HepG2 (cell line): ENCODE results near the gene MTHFD1L. TPM values are rescaled to one million over a fixed set of nuclear protein-coding genes. Genes with fewer than 3 reads are reported as not detected.

ENCODE experiments used
- CHCHD3 ChIP-seq: sonication (generic); formaldehyde crosslinking; IDR thresholded peaks from 2 replicates; pipeline ENCODE4 v1.8.0; 2022; ENCODE audit warnings: mild to moderate bottlenecking, missing genetic modification reagents, moderate library complexity
- GMEB2 ChIP-seq: IDR thresholded peaks from 2 replicates; pipeline ENCODE4 v1.6.1; 2016; ENCODE audit warnings: missing biosample characterization, missing genetic modification reagents, low read depth
- HDAC1 ChIP-seq: sonication (generic); formaldehyde crosslinking; IDR thresholded peaks from 2 replicates; pipeline ENCODE4 v1.5.1; 2020; ENCODE audit warnings: mild to moderate bottlenecking, missing genetic modification reagents
- IRF2 ChIP-seq: IDR thresholded peaks from 2 replicates; pipeline ENCODE4 v1.6.1; 2018; ENCODE audit warnings: missing genetic modification reagents, missing compliant biosample characterization
- MAZ ChIP-seq, 2 experiments: sonication (generic) in 1 of 2; formaldehyde crosslinking in 1 of 2; IDR thresholded peaks; 2 replicates each; pipeline versions ENCODE4 v1.5.0 to v1.6.1; 2012 to 2020; ENCODE audit warnings: low read depth in 2 of 2, mild to moderate bottlenecking in 2 of 2, borderline replicate concordance in 1 of 2, improper control_type of control experiment in 1 of 2, low read length in 1 of 2, missing genetic modification reagents in 1 of 2, moderate library complexity in 1 of 2
- NAIF1 ChIP-seq: sonication (generic); formaldehyde crosslinking; IDR thresholded peaks from 2 replicates; pipeline ENCODE4 v1.5.0; 2020; ENCODE audit warnings: mild to moderate bottlenecking, missing genetic modification reagents, borderline replicate concordance
- NFYC ChIP-seq: IDR thresholded peaks from 2 replicates; pipeline ENCODE4 v1.6.1; 2016; ENCODE audit warnings: missing genetic modification reagents, missing compliant biosample characterization
- NR2F6 ChIP-seq, 2 experiments: IDR thresholded peaks; 2 replicates each; pipeline ENCODE4 v1.6.1; 2016; ENCODE audit warnings: antibody characterized with exemption in 1 of 2, mild to moderate bottlenecking in 1 of 2
- PHF8 ChIP-seq: sonication (generic); formaldehyde crosslinking; IDR thresholded peaks from 2 replicates; pipeline ENCODE4 v1.5.0; 2020; ENCODE audit warnings: missing genetic modification reagents
- SP5 ChIP-seq: IDR thresholded peaks from 2 replicates; pipeline ENCODE4 v1.6.1; 2016; ENCODE audit warnings: low read depth, borderline replicate concordance
- ZC3H13 ChIP-seq: sonication (generic); formaldehyde crosslinking; IDR thresholded peaks from 2 replicates; pipeline ENCODE4 v1.8.1; 2023; ENCODE audit warnings: mild to moderate bottlenecking, missing genetic modification reagents, moderate library complexity
- ZNF460 ChIP-seq: sonication (generic); formaldehyde crosslinking; IDR thresholded peaks from 2 replicates; pipeline ENCODE4 v1.5.1; 2020; ENCODE audit warnings: missing genetic modification reagents, mild to moderate bottlenecking, borderline replicate concordance
- ZNF569 ChIP-seq: sonication (generic); formaldehyde crosslinking; IDR thresholded peaks from 2 replicates; pipeline ENCODE4 v1.5.0; 2020; ENCODE audit warnings: mild to moderate bottlenecking, missing genetic modification reagents, moderate library complexity, borderline replicate concordance
- ZNF570 ChIP-seq: sonication (generic); formaldehyde crosslinking; IDR thresholded peaks from 2 replicates; pipeline ENCODE4 v1.4.0; 2020; ENCODE audit warnings: mild to moderate bottlenecking, missing genetic modification reagents, borderline replicate concordance
- ZNF775 ChIP-seq: sonication (generic); formaldehyde crosslinking; IDR thresholded peaks from 2 replicates; pipeline ENCODE4 v1.4.0; 2020; ENCODE audit warnings: missing genetic modification reagents, mild to moderate bottlenecking, moderate library complexity, borderline replicate concordance
- ZNF784 ChIP-seq: sonication (generic); formaldehyde crosslinking; IDR thresholded peaks from 2 replicates; pipeline ENCODE4 v1.5.1; 2020; ENCODE audit warnings: missing genetic modification reagents, mild to moderate bottlenecking, borderline replicate concordance
- ZSCAN31 ChIP-seq: sonication (generic); formaldehyde crosslinking; IDR thresholded peaks from 2 replicates; pipeline ENCODE4 v1.5.0; 2020; ENCODE audit warnings: low read depth, mild to moderate bottlenecking, missing genetic modification reagents
- ZSCAN5A ChIP-seq: sonication (generic); formaldehyde crosslinking; IDR thresholded peaks from 2 replicates; pipeline ENCODE4 v1.8.0; 2022; ENCODE audit warnings: mild to moderate bottlenecking, missing genetic modification reagents, borderline replicate concordance
- polyA plus RNA-seq, 8 experiments: library from polyadenylated mRNA; depleted of rRNA in 3 of 8; stranded (reverse) in 7 of 8; unstranded in 1 of 8; fragments of >200 nt; fragmentation: Illumina TruSeq in 4 of 8; extraction: Trizol in 4 of 8; gene quantifications; 2 replicates each; pipeline versions ENCODE4 v1.2.1 to v1.2.3, GENCODE V29; 2011 to 2016; ENCODE audit warnings: low read depth in 4 of 8, missing spikeins in 1 of 8, mixed read lengths in 1 of 8; ENCODE audit not compliant: insufficient read depth in 1 of 8
- total RNA-seq, 5 experiments: library from RNA; depleted of rRNA; stranded (reverse); fragments of >200 nt; fragmentation: Illumina TruSeq; extraction: Trizol; gene quantifications; 2 replicates each; pipeline ENCODE4 v1.2.3, GENCODE V29; 2016; ENCODE audit warnings: low read depth in 1 of 5
- TF ChIP-seq, protein P1 (sequence below): sonication (generic); formaldehyde crosslinking; IDR thresholded peaks from 2 replicates; pipeline ENCODE4 v1.8.0; 2022; ENCODE audit warnings: mild to moderate bottlenecking, missing genetic modification reagents; ENCODE audit not compliant: insufficient replicate concordance
- TF ChIP-seq, protein P2 (sequence below): sonication (generic); formaldehyde crosslinking; IDR thresholded peaks from 2 replicates; pipeline ENCODE4 v1.5.1; 2020; ENCODE audit warnings: mild to moderate bottlenecking, missing genetic modification reagents, borderline replicate concordance

The MTHFD1L gene
- total and polyA plus RNA-seq, 2 of the 13 experiments (the other 11 are each of a cell fraction or from before 2014, with no cell fraction given): 24.0 to 39.6 TPM

DNA sequence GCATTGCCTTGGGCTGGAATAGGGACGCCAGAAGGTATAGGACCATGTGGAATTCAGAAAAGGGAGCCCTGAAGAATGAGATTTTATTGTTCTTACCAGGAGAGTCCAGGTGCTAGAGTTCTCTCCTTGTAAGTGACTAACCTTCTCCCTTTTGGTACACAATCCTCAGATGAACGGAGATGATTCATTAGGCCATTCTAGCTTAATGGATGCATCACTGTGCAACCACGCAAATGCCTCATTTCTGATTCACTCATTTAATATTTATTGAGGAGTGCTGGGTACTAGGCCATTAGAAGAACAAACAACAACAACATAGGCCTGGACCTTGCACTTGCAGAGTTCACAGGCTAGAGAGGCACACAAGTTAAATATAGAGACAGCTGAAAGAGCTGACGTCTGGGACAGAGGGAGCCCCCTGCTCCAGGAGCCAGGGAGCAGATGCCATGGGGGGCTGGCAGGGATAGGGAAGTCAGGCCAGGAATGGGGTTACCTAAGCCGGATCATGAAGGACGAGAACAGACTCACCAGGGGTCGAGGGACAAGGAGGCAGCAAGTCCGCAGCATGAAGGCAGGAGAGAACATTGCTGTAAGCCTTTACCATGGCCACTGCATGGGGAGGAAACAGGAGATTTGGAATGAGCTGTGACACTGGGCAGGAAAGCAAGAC lies 194.7 kb downstream of the MTHFD1L start (continued):
- TF ChIP-seq IRF2 (CRISPR knock-in tag) (0 out of 2 replicates have a peak, but pooled peaks have one; percentile 55), GMEB2 (CRISPR knock-in tag) (no peak), ZNF460 (CRISPR knock-in tag) (no peak), PHF8 (no peak), HDAC1 (CRISPR knock-in tag) (peak; percentile 38; the same call in 1 of the 2 replicates), CHCHD3 (CRISPR knock-in tag) (no peak), ZSCAN5A (no peak), ZC3H13 (CRISPR knock-in tag) (no peak), ZNF569 (CRISPR knock-in tag) (no peak), NFYC (no peak), MAZ (IDR thresholded peaks at IDR 0.05; ENCODE audit: borderline replicate concordance, low read depth, low read length) (no peak; the same call in 1 of the 2 replicates), MAZ (CRISPR knock-in tag; IDR thresholded peaks at IDR 0.05; ENCODE audit: low read depth) (no peak), NR2F6 (IDR thresholded peaks at IDR 0.05) (0 out of 2 replicates have a peak, but pooled peaks have one; percentile 44), NR2F6 (CRISPR knock-in tag; IDR thresholded peaks at IDR 0.05) (peak; percentile 53), SP5 (no peak), ZNF775 (no peak), NAIF1 (no peak), ZNF784 (CRISPR knock-in tag) (no peak), ZSCAN31 (CRISPR knock-in tag) (no peak), ZNF570 (CRISPR knock-in tag) (no peak)
- TF ChIP-seq, protein P1, sequence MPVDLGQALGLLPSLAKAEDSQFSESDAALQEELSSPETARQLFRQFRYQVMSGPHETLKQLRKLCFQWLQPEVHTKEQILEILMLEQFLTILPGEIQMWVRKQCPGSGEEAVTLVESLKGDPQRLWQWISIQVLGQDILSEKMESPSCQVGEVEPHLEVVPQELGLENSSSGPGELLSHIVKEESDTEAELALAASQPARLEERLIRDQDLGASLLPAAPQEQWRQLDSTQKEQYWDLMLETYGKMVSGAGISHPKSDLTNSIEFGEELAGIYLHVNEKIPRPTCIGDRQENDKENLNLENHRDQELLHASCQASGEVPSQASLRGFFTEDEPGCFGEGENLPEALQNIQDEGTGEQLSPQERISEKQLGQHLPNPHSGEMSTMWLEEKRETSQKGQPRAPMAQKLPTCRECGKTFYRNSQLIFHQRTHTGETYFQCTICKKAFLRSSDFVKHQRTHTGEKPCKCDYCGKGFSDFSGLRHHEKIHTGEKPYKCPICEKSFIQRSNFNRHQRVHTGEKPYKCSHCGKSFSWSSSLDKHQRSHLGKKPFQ (CRISPR knock-in tag): no peak
- TF ChIP-seq, protein P2, sequence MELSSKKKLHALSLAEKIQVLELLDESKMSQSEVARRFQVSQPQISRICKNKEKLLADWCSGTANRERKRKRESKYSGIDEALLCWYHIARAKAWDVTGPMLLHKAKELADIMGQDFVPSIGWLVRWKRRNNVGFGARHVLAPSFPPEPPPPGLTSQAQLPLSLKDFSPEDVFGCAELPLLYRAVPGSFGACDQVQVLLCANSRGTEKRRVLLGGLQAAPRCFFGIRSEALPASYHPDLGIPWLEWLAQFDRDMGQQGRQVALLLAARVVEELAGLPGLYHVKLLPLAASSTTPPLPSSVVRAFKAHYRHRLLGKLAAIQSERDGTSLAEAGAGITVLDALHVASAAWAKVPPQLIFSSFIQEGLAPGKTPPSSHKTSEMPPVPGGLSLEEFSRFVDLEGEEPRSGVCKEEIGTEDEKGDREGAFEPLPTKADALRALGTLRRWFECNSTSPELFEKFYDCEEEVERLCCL (CRISPR knock-in tag): no peak
